COLO668 (cell line): ENCODE results near the gene TNNC2.

ENCODE experiments used
- DNase-seq: peaks from one replicate; lab custom pipeline; 2025; ENCODE audit not compliant: unreplicated experiment; lab: John Stamatoyannopoulos, UW

TNNC2 gene

DNA sequence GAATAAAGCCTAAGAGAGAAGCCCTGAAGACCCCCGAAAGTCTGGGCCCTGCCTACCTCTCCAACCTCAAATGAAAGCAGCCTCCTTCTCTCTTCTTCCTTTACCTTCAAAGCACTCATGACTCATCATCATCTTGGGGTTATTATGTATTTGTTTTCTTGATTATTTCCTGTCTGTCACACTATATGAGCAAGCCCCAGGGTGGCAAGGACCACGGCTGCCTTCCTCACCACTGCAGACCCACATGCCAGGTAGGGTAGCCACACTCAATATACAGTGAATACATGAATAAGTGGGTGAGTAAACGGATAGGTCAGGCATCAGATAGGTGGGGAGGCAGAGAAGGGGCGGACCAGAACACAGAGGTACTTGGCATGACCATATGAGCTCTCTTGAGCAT, 44.2 kb downstream of the TNNC2 start:
- no peak for DNase-seq

DNA sequence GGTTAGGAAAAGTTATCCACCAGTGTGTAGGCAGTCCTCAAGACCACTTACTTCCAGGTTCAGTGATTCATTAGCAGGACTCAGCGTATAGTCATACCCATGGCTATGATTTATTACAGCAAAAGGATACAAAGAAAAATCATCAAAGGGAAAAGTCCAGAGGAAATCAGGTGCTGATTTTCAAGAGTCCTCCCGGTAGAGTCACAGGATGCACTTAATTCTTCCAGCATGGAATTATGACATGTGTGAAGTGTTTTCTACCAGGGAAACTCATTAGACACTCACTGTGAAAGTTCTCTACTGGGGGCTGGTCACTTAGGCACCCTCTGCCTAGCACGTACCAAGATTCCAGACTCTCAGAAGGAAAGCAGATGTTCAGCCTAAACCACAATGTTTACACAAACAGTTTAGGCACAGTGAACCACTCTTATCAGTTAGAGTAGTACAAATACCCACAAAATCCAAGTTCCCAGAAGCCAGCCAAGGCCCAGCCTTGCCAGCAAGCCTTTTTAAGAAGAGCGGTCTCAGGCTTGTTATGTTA, 45.7 kb downstream of the TNNC2 start:
- no peak for DNase-seq

DNA sequence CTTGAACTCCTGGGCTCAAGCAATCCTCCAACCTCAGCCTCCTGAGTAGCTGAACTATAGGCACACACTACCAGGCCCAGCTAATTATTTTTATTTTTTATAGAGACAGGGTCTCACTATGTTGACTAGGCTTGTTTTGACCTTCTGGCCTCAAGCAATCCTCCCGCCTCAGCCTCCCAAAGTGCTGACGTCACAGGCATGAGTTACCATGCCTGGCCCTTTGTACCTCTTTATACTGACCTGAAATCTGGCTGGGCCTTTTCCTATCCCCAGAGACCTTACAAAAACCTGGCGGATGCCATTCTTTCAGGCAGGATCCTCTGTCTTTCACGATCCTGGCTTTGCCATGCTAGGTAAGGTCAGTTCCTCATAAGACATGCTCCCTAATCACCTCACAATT, 47.0 kb downstream of the TNNC2 start:
- no peak for DNase-seq

DNA sequence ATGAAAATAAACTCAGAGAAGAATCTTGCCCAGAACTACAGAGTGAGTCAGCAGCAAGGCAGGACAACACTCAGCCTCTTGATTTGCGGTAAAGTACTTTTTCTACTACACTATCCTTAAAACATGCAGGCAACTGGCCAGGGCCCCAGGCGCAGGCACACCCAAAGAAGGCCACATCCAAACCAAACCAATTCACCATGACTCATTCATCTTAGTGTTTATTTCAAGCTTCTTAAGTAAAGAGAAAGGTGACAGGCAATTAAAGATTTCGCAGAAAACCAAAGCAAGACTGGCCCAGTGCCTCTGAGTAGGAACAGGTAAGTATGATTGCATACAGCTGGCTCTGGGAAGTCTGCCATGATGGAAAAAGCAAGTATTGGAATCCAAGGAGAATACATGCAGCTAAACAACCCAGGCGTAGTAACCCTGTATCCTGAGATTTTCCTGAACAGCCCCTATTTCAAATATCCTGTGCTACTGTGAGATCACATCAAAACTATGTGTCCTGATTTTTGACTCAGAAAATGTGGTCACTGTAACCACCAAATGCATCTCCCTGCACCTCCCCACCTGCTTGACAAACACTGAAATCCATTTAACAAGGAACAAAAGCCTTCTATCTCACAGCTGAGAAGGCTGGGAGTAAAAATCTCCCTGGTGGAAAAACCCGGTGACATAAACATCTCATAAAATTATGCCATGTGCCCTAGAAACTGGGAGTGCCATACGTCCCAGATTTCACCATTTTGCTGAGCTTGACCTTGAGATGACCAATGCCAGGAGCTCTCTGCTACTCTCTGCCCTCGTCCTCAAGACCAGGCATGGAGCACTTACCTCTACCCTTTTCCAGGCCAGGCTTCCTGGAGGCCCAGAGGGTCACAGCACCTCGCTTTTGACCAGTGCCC, 47.8 kb downstream of the TNNC2 start:
- DNase-seq: no peak

DNA sequence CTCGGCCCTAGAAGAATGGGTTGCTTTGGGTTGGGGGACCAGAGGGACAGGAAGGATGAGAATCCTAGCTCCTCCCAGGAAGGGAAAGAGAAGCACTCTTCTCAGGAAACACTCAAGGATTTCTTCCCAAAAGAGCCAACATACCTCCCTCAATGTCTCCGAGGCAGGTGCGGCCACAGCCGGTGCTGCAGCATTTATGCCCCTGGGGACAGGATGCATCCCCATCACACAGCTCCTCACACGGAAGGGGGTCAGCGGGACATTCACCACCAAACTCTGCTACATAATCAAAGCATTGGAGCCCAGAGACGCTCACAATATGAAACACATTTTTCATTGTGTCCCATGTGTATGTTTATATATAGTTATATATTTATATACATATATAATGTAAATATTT, 50.2 kb downstream of the TNNC2 start:
- DNase-seq: no peak

DNA sequence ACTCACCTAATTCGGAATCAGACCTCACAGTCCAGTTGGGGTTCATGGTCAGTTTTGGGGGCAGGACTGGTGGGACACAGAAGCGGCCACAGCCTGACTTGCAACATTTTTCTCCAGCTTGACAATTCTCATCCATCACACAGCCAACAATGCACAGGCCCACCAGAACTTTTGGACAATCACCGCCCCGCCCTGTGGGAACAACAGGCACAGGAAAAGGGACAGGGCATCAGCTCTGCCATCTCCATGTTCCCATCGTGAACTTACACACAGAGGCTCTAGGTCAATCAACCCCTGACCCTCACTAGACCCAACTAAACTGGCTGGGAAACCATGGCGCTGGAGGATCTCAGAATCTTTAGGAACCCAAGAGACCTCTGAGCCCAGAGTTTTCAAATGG, 51.7 kb downstream of the TNNC2 start:
- DNase-seq: no peak

DNA sequence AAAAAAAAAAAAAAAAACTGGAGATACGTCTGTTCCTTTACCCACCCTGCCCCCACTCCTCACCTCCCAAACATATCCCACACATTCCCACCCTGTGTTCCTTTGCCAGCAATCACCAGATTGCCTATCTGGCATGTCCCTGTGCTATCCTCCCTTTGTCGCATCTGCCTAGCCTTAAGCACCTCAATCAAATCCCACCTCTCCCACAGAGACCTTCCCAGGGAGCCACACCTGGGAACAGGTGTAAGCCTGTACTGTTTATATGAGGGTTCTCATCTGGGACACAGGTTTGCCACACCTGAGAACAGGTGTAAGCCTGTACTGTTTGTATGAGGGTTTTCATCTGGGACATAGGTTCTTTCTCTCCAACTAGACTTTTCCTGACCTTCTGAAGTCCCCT, 52.2 kb downstream of the TNNC2 start:
- no peak for DNase-seq
